HFFc6 (cell line): ENCODE results near the gene GGPS1. TPM values are rescaled to one million over a fixed set of nuclear protein-coding genes. Genes with fewer than 3 reads are reported as not detected.
"Not testable (repeated sequence)": the region's sequence is repeated elsewhere in the genome, so short reads cannot be mapped to it uniquely, and the experiment has no call there.

Experiments used
- DNase-seq: peaks from one replicate; pipeline ENCODE4 v3.0.0-alpha.2; 2018
- H3K27ac Mint-ChIP-seq: 2 replicates; pipeline ENCODE4 v1.8.0; 2020; ENCODE audit warnings: mild to moderate bottlenecking, mixed read lengths
- H3K27me3 Mint-ChIP-seq: 2 replicates; pipeline ENCODE4 v1.8.0; 2021; ENCODE audit warnings: mild to moderate bottlenecking, moderate library complexity, mixed read lengths; ENCODE audit not compliant: insufficient read depth
- H3K36me3 Mint-ChIP-seq: 2 replicates; pipeline ENCODE4 v1.8.0; 2021; ENCODE audit warnings: low read depth, mixed read lengths
- H3K4me1 Mint-ChIP-seq: 2 replicates; pipeline ENCODE4 v1.8.0; 2020; ENCODE audit warnings: low read depth, mixed read lengths
- H3K4me3 Mint-ChIP-seq: 2 replicates; pipeline ENCODE4 v1.8.0; 2020; ENCODE audit warnings: mild to moderate bottlenecking, moderate library complexity, mixed read lengths
- H3K9me3 Mint-ChIP-seq: 2 replicates; pipeline ENCODE4 v1.8.0; 2020; ENCODE audit warnings: mild to moderate bottlenecking, mixed read lengths
- total RNA-seq, 6 experiments: library from RNA; stranded (reverse); fragmentation: NEBNext Ultra II Directional; extraction: Animal tissue kit (Norgen Biotek cat#: 25700); gene quantifications; 2 replicates in 1 of 6; 3 replicates in 5 of 6; pipeline ENCODE4 v1.2.3, GENCODE V29; 2021
- TF ChIP-seq, protein P1 (sequence below): fragments of 200-600 bp; sonication (generic); IDR thresholded peaks from 2 replicates; pipeline ENCODE4 v1.5.0; 2021; ENCODE audit warnings: antibody characterized with exemption, mild to moderate bottlenecking

Gene GGPS1
- total RNA-seq, 6 experiments from 2014 or later = 24.9 to 31.0 (median 26.7) TPM

DNA sequence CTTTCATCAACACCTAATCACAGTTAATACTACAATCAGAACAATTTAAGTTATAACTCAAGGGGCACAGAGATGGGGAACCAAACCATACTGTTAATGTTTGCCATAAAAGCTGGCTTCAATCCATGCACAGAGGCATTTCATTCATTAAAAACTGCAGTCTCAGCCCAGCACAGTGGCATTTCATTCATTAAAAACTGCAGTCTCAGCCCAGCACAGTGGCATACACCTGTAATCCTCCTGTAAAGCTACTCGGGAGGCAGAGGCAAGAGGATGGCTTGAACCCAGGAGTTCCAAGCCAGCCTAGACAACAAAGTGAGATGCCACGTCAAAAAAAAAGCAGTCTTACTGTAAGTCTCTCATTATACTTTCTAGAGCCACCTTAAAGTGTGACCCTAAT, 29.6 kb upstream of the GGPS1 start:
- Mint-ChIP-seq H3K36me3 (peaks cover 5% of the 10 kb centered on the region; the same call in 1 of the 2 replicates), H3K4me1 (peaks cover 20% of the 10 kb centered on the region), H3K27ac (no peak overlapping the region), H3K4me3 (no peak overlapping the region), H3K27me3 (no peaks in the 10 kb centered on the region; the same call in 1 of the 2 replicates), H3K9me3 (no peaks in the 10 kb centered on the region)
- no peak for DNase-seq
- TF ChIP-seq, protein P1, sequence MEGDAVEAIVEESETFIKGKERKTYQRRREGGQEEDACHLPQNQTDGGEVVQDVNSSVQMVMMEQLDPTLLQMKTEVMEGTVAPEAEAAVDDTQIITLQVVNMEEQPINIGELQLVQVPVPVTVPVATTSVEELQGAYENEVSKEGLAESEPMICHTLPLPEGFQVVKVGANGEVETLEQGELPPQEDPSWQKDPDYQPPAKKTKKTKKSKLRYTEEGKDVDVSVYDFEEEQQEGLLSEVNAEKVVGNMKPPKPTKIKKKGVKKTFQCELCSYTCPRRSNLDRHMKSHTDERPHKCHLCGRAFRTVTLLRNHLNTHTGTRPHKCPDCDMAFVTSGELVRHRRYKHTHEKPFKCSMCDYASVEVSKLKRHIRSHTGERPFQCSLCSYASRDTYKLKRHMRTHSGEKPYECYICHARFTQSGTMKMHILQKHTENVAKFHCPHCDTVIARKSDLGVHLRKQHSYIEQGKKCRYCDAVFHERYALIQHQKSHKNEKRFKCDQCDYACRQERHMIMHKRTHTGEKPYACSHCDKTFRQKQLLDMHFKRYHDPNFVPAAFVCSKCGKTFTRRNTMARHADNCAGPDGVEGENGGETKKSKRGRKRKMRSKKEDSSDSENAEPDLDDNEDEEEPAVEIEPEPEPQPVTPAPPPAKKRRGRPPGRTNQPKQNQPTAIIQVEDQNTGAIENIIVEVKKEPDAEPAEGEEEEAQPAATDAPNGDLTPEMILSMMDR = no peak

DNA sequence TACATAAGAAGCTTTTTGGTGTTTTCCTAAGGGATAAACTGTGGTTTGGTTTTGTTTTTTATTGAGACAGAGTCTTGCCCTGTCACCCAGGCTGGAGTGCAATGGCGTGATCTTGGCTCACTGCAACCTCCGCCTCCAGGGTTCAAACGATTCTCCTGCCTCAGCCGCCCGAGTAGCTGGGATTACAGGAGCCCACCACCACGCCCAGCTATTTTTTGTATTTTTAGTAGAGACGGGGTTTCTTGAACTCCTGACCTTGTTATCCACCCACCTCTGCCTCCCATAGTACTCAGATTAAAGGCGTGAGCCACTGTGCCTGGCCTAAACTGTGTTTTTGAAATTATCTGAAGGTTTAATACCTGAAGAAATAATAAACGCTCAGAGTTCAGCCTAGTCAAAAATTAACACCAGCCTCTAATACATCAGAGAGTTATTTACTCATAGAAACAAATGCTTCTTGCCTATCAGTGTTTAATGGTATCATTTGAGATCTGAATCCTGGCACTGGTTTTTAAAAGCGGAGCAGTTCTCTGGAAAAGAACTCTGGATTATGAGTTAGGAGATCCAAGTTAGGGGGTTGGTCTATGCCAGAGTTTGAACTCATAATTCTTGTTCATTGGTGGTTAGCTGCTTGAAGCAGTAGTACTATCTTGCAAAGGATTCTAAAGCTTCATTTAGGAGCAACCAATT, 29.1 kb upstream of the GGPS1 start:
- H3K4me1 Mint-ChIP-seq = peaks cover 22% of the 10 kb centered on the region
- no peaks in the 10 kb centered on the region; the same call in 1 of the 2 replicates for H3K27me3 Mint-ChIP-seq
- DNase-seq = no peak
- TF ChIP-seq, protein P1 = no peak
- H3K9me3 Mint-ChIP-seq = no peaks in the 10 kb centered on the region
- H3K27ac Mint-ChIP-seq = no peak overlapping the region; the same call in 1 of the 2 replicates
- peaks cover 5% of the 10 kb centered on the region; the same call in 1 of the 2 replicates for H3K36me3 Mint-ChIP-seq
- H3K4me3 Mint-ChIP-seq = no peak overlapping the region

DNA sequence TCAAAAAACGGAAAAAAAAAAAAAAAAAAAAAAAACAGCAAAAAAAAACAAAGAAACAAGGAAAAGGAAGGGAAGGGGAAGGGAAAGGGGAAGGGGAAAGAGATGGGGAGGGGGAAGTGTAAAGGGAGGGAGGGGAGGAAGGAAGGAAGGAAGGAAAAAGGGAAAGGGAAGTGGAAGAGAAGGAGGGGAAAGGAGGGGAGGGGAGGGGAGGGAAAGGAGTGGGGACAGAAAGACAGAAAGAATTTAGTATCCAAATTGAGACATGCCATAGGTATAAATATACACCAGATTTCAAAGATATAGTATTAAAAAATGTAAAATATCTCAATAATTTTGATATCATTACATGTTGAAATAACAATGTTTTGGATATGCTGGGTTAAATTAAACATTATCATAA, 26.2 kb upstream of the GGPS1 start:
- H3K4me1 Mint-ChIP-seq = peaks cover 29% of the 10 kb centered on the region
- H3K27me3 Mint-ChIP-seq = no peaks in the 10 kb centered on the region
- no peak overlapping the region for H3K27ac Mint-ChIP-seq
- peaks cover 5% of the 10 kb centered on the region; the same call in 1 of the 2 replicates for H3K36me3 Mint-ChIP-seq
- no peaks in the 10 kb centered on the region for H3K9me3 Mint-ChIP-seq
- no peak for DNase-seq
- TF ChIP-seq, protein P1 = no peak
- H3K4me3 Mint-ChIP-seq = no peak overlapping the region

DNA sequence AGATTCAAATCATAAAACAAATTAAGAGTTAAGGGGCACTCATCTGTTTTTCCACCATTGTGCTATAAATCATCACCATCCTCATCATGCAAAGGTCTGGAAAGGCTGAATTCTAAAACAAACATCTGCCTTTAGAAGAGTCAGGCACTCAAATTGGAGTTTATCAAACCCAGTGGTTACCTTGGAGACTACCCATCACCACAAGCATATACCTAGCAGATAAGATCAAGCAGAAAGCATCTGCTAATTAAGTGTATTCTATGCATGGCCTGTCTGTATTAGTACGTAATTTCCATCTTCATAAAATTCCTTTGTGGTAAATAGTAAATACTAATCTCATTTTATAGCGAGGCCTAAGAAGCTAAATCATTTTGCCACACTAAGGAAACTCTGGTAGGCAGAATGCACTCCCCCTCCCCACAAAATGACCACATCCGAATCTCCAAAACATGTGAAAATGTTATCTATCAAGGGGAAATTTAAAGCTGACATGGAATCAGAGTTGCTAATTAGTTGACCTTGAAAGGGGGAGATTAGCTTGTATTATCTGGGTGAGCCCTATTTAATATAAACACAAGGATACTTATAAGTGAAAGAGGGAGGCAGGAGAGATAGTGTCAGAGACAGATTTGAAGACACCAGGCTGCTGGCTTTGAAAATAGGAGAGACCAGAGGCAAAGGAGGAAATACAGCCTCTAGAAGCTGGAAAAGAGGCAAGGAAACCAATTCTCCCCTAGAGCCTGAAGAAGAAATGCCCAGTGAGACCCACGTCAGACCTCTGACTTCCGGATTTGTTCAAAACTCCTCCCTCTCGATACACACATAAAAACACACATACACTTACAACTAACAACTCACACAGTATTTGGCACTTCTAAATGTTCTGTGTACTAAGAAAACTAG, 23.6 kb upstream of the GGPS1 start:
- Mint-ChIP-seq H3K9me3 (no peaks in the 10 kb centered on the region), H3K27ac (peak overlapping the region; percentile 49), H3K4me3 (no peak overlapping the region), H3K36me3 (no peaks in the 10 kb centered on the region), H3K4me1 (peaks cover 27% of the 10 kb centered on the region), H3K27me3 (no peaks in the 10 kb centered on the region)
- DNase-seq = peak; percentile 51
- TF ChIP-seq, protein P1 = no peak

DNA sequence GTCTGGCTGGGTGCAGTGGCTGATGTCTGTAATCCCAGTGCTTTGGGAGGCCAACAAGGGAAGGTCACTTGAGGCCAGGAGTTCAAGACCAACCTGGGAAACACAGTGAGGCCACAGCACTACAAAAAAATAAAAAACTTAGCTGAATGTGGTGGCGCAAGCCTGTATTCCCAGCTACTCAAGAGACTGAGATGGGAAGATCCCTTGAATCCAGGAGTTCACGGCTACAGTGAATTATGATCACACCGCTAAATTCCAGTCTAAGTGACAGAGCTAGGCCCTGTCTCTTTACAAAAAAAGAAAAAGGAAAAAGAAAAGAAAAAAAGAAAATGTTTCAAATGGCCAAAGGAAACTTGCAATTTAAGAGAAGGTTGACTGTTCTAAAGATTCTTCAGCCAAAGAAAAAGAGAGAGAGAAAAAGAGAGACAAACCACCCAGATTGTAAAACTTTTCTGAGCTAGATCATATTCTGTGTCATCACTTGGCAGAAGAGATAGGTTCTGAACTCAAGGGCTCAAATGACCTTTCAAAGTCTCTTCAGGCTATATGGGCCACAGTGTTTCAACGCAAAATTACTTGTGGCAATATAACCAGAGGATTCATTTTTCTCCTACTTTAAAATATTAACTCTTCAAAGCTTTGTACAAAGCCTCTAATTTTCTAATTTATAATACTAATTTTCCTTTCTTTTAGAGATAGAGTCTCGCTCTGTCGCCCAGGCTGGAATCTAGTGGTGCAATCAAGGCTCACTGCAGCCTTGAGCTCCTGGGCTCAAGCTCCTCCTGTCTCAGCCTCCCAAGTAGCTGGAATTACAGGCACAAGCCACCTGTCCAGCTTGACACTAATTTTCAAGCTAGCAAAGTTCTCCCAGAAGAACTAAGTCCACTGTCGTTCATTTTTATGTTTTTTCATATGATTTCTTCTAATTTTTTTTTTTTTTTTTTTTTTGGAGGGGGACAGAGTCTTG, 20.9 kb upstream of the GGPS1 start:
- Mint-ChIP-seq H3K36me3 (no peaks in the 10 kb centered on the region), H3K4me1 (peaks cover 27% of the 10 kb centered on the region), H3K27ac (peak overlapping the region; percentile 48; the same call in 1 of the 2 replicates), H3K27me3 (no peaks in the 10 kb centered on the region), H3K4me3 (no peak overlapping the region), H3K9me3 (no peaks in the 10 kb centered on the region)
- TF ChIP-seq, protein P1 = no peak
- peak; percentile 45 for DNase-seq

DNA sequence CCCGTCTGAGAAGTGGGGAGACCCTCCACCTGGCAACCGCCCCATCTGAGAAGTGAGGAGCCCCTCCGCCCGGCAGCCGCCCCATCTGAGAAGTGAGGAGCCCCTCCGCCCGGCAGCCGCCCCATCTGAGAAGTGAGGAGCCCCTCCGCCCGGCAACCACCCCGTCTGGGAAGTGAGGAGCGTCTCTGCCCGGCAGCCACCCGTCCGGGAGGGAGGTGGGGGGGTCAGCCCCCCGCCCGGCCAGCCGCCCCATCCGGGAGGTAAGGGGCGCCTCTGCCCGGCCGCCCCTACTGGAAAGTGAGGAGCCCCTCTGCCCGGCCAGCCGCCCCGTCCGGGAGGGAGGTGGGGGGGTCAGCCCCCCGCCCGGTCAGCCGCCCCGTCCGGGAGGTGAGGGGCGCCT, 19.2 kb upstream of the GGPS1 start:
- H3K27ac Mint-ChIP-seq, DNase-seq, H3K36me3 Mint-ChIP-seq, H3K27me3 Mint-ChIP-seq, H3K4me3 Mint-ChIP-seq, H3K9me3 Mint-ChIP-seq: not testable (repeated sequence)
- H3K4me1 Mint-ChIP-seq = peaks cover 37% of the 10 kb centered on the region
